Peyer's patch (tissue), 4 donors: ENCODE results near the gene SLC35E1. TPM values are rescaled to one million over a fixed set of nuclear protein-coding genes. Genes with fewer than 3 reads are reported as not detected.
"Not testable (repeated sequence)": the region's sequence is repeated elsewhere in the genome, so short reads cannot be mapped to it uniquely, and the experiment has no call there.

Experiments
- DNase-seq, 3 donors: peaks; one replicate each; pipeline ENCODE4 v3.0.0-alpha.2; 2017 to 2019
- H3K27ac ChIP-seq, 4 donors: fragments of 200-600 bp; sonication (generic); one replicate each; pipeline ENCODE4 v1.5.1; 2016 to 2019
- H3K27me3 ChIP-seq, 2 donors: fragments of 200-600 bp; sonication (generic); one replicate each; pipeline ENCODE4 v1.5.1; 2019
- H3K36me3 ChIP-seq, 3 donors: fragments of 200-600 bp; sonication (generic); one replicate each; pipeline ENCODE4 v1.5.1; 2016 to 2019
- H3K4me1 ChIP-seq, 4 donors: fragments of 200-600 bp; sonication (generic); one replicate each; pipeline ENCODE4 v1.5.1; 2016 to 2019
- H3K4me3 ChIP-seq, 4 donors: fragments of 200-600 bp; sonication (generic); 1 replicate in 3 of 4; 2 replicates in 1 of 4; pipeline ENCODE4 v1.5.1; 2016 to 2019; ENCODE audit warnings: mild to moderate bottlenecking in 1 of 4
- H3K9me3 ChIP-seq, 4 donors: fragments of 200-600 bp; sonication (generic); one replicate each; pipeline ENCODE4 v1.5.1; 2016 to 2019; ENCODE audit warnings: mild to moderate bottlenecking in 1 of 4
- CTCF ChIP-seq, 6 experiments: fragments of 450-650 bp in 4 of 6; fragments of 200-600 bp in 2 of 6; sonication (generic) in 1 of 6; IDR thresholded peaks; one replicate each; pipeline ENCODE4 v1.5.1; 2017 to 2019; ENCODE audit warnings: antibody characterized with exemption in 6 of 6, mild to moderate bottlenecking in 3 of 6, moderate library complexity in 1 of 6
- POLR2A ChIP-seq, 2 donors: fragments of 450-650 bp; IDR thresholded peaks; one replicate each; pipeline ENCODE4 v1.5.1; 2017; ENCODE audit warnings: antibody characterized with exemption in 2 of 2, mild to moderate bottlenecking in 2 of 2, moderate library complexity in 2 of 2
- small RNA-seq, 2 donors: library from RNA; depleted of rRNA; stranded (forward); fragments of <200 nt; gene quantifications; one replicate each; pipeline ENCODE3, GENCODE V24; 2016
- total RNA-seq, 4 donors: library from RNA; depleted of rRNA; stranded (reverse); fragments of >200 nt; gene quantifications; one replicate each; pipeline ENCODE4 v1.1.0, GENCODE V29; 2016

SLC35E1 gene
- total RNA-seq, 4 donors from 2014 or later = 23.9 to 62.0 (median 41.9) TPM

GRCh38 chr19:16509141-16510061 is 62.8 kb downstream of the SLC35E1 start:
- H3K4me1 ChIP-seq = no peaks in the 10 kb centered on the region
- peaks cover 0 to 15% (median 0%) of the 10 kb centered on the region in 3 donors for H3K36me3 ChIP-seq
- no peaks in the 10 kb centered on the region for H3K9me3 ChIP-seq
- no peak for DNase-seq
- H3K27ac ChIP-seq = peak overlapping the region in 1 of 4 donors; percentile 5
- H3K27me3 ChIP-seq = no peaks in the 10 kb centered on the region
- no peak overlapping the region for H3K4me3 ChIP-seq
- TF ChIP-seq CTCF (IDR thresholded peaks at IDR 0.05) (no peak), POLR2A (IDR thresholded peaks at IDR 0.05) (no peak)

- H3K9me3 ChIP-seq = no peaks in the 10 kb centered on the region
- H3K4me3 ChIP-seq = no peak overlapping the region
- H3K27ac ChIP-seq = no peak overlapping the region
- no peaks in the 10 kb centered on the region for H3K4me1 ChIP-seq
- H3K36me3 ChIP-seq = peaks cover 0 to 19% (median 0%) of the 10 kb centered on the region in 3 donors
- no peaks in the 10 kb centered on the region for H3K27me3 ChIP-seq
- no peak for DNase-seq
- TF ChIP-seq CTCF (IDR thresholded peaks at IDR 0.05) = no peak
- no peak for TF ChIP-seq POLR2A (IDR thresholded peaks at IDR 0.05)
Observed at GRCh38 chr19:16508546-16508945, 63.7 kb downstream of the SLC35E1 start.

GRCh38 chr19:16506961-16507360 is 65.3 kb downstream of the SLC35E1 start:
- Histone ChIP-seq H3K36me3 (peaks cover 0 to 16% (median 0%) of the 10 kb centered on the region in 3 donors), H3K9me3 (no peaks in the 10 kb centered on the region), H3K4me3 (no peak overlapping the region), H3K27ac (no peak overlapping the region), H3K4me1 (no peaks in the 10 kb centered on the region), H3K27me3 (no peaks in the 10 kb centered on the region)
- no peak for DNase-seq
- TF ChIP-seq POLR2A (IDR thresholded peaks at IDR 0.05) = no peak
- TF ChIP-seq CTCF (IDR thresholded peaks at IDR 0.05) = no peak

- H3K4me3 ChIP-seq, H3K27ac ChIP-seq, H3K4me1 ChIP-seq, H3K27me3 ChIP-seq, H3K9me3 ChIP-seq, DNase-seq: not testable (repeated sequence)
- H3K36me3 ChIP-seq = peaks cover 0 to 17% (median 0%) of the 10 kb centered on the region in 3 donors
Observed at GRCh38 chr19:16506161-16506560, 66.1 kb downstream of the SLC35E1 start.

- no peak overlapping the region for H3K4me3 ChIP-seq
- H3K9me3 ChIP-seq = no peaks in the 10 kb centered on the region
- H3K36me3 ChIP-seq = peaks cover 0 to 10% (median 0%) of the 10 kb centered on the region in 3 donors
- H3K27me3 ChIP-seq = no peaks in the 10 kb centered on the region
- no peak for DNase-seq
- H3K4me1 ChIP-seq = no peaks in the 10 kb centered on the region
- H3K27ac ChIP-seq = no peak overlapping the region
- no peak for TF ChIP-seq POLR2A (IDR thresholded peaks at IDR 0.05)
- TF ChIP-seq CTCF (IDR thresholded peaks at IDR 0.05) = no peak
Observed at GRCh38 chr19:16504271-16504670, 67.9 kb downstream of the SLC35E1 start.

Small RNAs within 50 kb of the gene (small RNA-seq; reads per million reads assigned to genes)
- gene RN7SL146P = 0 to 0.32 reads per million in 2 donors

Other genes starting within 250 kb of the SLC35E1 start
- 100 to 1,000 TPM in 1 of 4 donors, 10 to 100 TPM in 3; 12.1 to 129 (median 37.2) TPM for gene KLF2, start 247.6 kb downstream of the SLC35E1 start, total RNA-seq
- gene EPS15L1, start 100.4 kb downstream of the SLC35E1 start, total RNA-seq = 10 to 100 TPM; 18.2 to 37.0 (median 35.2) TPM
- not detected for gene CALR3, start 76.2 kb downstream of the SLC35E1 start, total RNA-seq
- 10 to 100 TPM in 1 of 4 donors, 1 to 10 TPM in 3; 3.7 to 13.2 (median 8.0) TPM for gene C19orf44, start 76.0 kb downstream of the SLC35E1 start, total RNA-seq
- gene CHERP, start 30.0 kb downstream of the SLC35E1 start, total RNA-seq = 10 to 100 TPM; 11.4 to 26.4 (median 22.4) TPM
- 10 to 100 TPM in 1 of 4 donors, 1 to 10 TPM in 3; 5.4 to 13.9 (median 8.9) TPM for gene MED26, start 55.8 kb upstream of the SLC35E1 start, total RNA-seq
- 100 to 1,000 TPM in 1 of 4 donors, 10 to 100 TPM in 3; 72.6 to 135 (median 95.9) TPM for gene SMIM7, start 87.7 kb upstream of the SLC35E1 start, total RNA-seq
- 1 to 10 TPM; 2.3 to 4.4 (median 2.9) TPM for gene TMEM38A, start 88.7 kb upstream of the SLC35E1 start, total RNA-seq
- gene NWD1, start 147.4 kb upstream of the SLC35E1 start, total RNA-seq = under 1 TPM in 3 of 4 donors, not detected in 1; 0.19 to 0.83 (median 0.27) TPM